ENCODE measurements around the gene HOXB6.

The HOXB6 gene

DNA sequence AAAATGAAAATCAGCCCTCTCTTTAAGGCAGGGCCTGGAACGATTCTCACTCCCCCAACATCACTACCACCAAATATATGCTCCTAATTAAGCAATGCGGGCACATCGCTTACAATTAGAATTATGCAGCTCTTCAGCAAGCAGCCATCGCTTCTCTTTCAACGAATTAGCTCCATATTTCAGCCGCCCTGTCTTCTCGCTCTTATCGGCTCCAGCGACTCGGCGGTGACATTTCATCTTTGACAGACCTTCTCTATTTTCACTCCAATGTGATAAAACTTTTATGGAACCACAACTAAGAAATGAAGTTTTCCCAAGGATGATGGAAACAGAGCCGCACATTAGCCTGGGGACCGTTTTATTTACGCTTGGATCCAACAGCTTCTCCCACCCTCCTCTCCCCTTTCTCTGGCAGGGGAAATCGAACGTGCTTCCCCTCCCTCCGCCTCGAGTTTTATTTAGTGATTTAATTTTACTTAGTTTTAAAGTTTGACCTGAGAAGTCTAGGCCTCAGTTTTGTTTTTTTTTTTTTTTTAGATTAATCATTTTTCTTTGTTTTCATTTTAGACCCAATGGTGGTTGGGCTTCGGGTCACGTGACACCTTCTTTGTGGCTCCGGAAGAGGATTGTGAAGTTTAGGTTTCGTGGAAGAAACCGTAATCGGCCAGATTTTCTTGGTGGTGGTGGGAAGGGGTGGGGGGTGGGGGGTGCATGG is 56.8 kb downstream of the HOXB6 start:
- Mint-ChIP-seq H3K27ac (no peak overlapping the region), H3K4me3 (peak overlapping the region in 1 of 2 donors; percentile 46), H3K36me3 (peaks cover 2 to 5% of the 10 kb centered on the region in 2 donors), H3K27me3 (peaks cover 47 to 64% of the 10 kb centered on the region in 2 donors), H3K9me3 (no peaks in the 10 kb centered on the region), H3K4me1 (peaks cover 12 to 35% of the 10 kb centered on the region in 2 donors)
- no peak for DNase-seq
- ATAC-seq (replicated peaks) = no peak

DNA sequence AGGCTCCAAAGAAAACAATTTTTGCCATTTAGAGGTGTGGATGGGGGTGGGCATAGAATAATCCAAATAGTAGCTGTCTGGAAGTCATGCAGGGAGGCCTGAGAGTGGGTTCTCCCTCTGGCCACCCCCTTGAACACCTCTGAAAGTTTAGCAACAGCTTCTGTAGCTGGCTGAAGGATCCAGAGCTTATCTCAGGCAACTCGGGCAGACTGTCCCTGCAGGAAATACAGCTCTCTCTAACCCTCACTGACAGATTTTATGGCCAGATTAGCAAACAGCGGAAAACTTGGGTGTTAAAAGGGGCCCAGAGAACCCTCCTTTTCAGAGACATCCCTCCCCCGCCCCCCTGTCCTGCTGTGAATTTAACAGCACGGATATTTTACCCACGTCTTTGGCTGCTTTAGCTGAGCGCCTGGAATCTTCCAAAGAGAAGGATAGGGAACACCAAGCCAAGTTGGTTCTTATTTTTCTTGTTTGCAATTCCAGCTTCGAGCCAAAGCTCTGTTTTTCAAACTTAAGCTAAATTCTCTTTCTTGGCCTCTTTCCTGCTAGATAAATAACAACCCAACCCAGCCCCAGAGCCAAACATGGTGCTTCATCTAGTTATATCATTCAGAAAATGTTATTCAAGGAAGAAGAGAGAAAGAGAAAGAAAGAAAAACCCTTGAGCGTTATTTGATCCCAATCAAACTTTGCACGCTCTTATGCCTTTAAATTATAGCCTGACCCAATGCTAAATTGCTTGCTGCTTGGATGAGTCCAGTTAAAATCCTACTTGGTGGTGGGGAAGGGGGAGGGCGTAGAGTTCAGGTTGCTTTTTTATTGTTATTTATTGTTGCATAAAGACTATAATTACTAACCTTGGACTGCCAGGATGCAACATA is 57.6 kb downstream of the HOXB6 start:
- Mint-ChIP-seq H3K27ac (no peak overlapping the region), H3K4me3 (peak overlapping the region in 1 of 2 donors; percentile 7), H3K36me3 (peaks cover 2 to 7% of the 10 kb centered on the region in 2 donors), H3K4me1 (peaks cover 15 to 37% of the 10 kb centered on the region in 2 donors), H3K9me3 (no peaks in the 10 kb centered on the region), H3K27me3 (peaks cover 53 to 68% of the 10 kb centered on the region in 2 donors)
- no peak for DNase-seq
- no peak for ATAC-seq (replicated peaks)

DNA sequence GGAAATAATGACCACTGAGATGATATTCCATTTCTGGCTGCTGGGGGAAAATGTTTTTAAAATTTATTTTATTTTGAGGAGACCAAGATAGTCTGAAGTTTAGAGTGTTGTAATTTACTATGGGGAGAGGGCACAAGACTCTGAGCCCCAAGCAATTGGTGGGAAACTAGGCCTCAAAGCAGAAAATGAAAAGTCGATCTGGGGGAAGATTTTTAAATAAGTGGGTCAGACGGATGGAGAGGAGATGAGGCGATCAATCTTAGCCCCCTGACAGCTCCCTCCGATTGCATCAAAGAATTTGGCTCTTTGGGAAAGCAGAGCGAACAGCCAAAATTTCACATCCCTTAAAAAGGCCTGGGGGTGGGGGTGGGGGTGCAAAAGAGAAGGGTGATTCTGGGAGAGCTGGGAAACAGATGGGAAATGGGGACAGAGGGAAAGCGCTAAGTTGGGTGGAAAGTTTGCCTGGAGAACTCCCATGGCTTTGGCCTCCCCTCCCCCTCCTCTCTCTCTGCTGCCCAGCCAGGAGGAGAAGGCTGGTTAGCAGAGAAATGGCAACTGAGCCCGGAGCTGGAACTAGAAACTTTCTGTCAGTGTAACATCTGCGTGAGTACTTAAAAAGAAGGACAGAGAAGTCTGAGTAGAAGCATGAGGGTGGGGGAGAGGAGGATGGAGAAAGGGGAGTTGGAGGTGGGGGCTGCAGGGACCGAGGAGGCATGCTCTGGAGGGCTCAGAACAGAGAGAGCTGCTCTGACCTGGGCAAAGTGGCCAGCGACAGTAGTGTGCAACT is 58.5 kb downstream of the HOXB6 start:
- H3K9me3 Mint-ChIP-seq = no peaks in the 10 kb centered on the region
- H3K27me3 Mint-ChIP-seq = peaks cover 54 to 70% of the 10 kb centered on the region in 2 donors
- H3K4me1 Mint-ChIP-seq = peaks cover 20 to 41% of the 10 kb centered on the region in 2 donors
- DNase-seq (no peak), ATAC-seq (replicated peaks) (no peak)
- H3K36me3 Mint-ChIP-seq = peaks cover 2 to 12% of the 10 kb centered on the region in 2 donors
- no peak overlapping the region for H3K4me3 Mint-ChIP-seq
- H3K27ac Mint-ChIP-seq = no peak overlapping the region

Data from stimulated activated naive B cell treated with anti-CD40 and anti-IgM and Interleukin-4, amounts not matched to agents 10 μg/mL and 1 μg/mL and 100 μg/mL, for 72 hours (primary cell).